Stomach (tissue), 4 donors: ENCODE measurements around the gene PLIN1.

Experiments
- POLR2A ChIP-seq, 4 donors: fragments of 450-650 bp; IDR thresholded peaks; one replicate each; pipeline ENCODE4 v1.6.1; 2016; ENCODE audit warnings: antibody characterized with exemption in 4 of 4, control low read depth in 2 of 4, mild to moderate bottlenecking in 1 of 4, moderate library complexity in 1 of 4
- TF ChIP-seq, protein P1 (sequence below), 7 experiments: fragments of 450-650 bp in 4 of 7; fragments of 200-600 bp in 3 of 7; sonication (generic) in 3 of 7; IDR thresholded peaks; one replicate each; pipeline ENCODE4 v1.5.1; 2016 to 2019; ENCODE audit warnings: antibody characterized with exemption in 7 of 7, control low read depth in 2 of 7, mild to moderate bottlenecking in 1 of 7

- TF ChIP-seq, protein P1, sequence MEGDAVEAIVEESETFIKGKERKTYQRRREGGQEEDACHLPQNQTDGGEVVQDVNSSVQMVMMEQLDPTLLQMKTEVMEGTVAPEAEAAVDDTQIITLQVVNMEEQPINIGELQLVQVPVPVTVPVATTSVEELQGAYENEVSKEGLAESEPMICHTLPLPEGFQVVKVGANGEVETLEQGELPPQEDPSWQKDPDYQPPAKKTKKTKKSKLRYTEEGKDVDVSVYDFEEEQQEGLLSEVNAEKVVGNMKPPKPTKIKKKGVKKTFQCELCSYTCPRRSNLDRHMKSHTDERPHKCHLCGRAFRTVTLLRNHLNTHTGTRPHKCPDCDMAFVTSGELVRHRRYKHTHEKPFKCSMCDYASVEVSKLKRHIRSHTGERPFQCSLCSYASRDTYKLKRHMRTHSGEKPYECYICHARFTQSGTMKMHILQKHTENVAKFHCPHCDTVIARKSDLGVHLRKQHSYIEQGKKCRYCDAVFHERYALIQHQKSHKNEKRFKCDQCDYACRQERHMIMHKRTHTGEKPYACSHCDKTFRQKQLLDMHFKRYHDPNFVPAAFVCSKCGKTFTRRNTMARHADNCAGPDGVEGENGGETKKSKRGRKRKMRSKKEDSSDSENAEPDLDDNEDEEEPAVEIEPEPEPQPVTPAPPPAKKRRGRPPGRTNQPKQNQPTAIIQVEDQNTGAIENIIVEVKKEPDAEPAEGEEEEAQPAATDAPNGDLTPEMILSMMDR (IDR thresholded peaks at IDR 0.05), result no peak
- TF ChIP-seq POLR2A (IDR thresholded peaks at IDR 0.05), result no peak
Observed at GRCh38 chr15:89621547-89621946, 57.6 kb downstream of the PLIN1 start.
